Epidermal melanocyte (primary cell): Measurements from ENCODE around the gene RDH13.
"Not testable (repeated sequence)": the region's sequence is repeated elsewhere in the genome, so short reads cannot be mapped to it uniquely, and the experiment has no call there.

ENCODE experiments used
- DNase-seq: peaks from one replicate; pipeline ENCODE4 v3.0.0; 2011; ENCODE audit warnings: low spot score; ENCODE audit not compliant: insufficient read length

RDH13 gene

DNA sequence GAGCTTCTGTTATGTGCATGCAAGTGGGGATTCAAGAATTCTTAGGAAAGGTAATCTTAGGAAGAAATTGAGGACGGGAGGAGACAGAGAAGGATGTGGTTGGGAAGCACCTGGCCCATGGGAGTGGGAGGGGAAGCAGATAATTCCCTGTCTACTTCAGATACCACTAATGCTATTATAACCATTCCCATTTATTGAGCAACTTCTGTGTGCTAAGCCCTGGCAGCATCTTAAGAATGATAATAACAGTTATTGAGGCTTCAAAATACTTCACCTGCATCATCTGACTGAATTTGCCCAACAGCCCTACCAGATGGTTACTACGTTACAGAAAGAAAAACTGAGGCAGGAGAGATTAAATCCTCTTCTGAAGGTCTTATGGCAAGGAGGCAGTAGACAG is 14.2 kb upstream of the RDH13 start:
- DNase-seq, result no peak

DNA sequence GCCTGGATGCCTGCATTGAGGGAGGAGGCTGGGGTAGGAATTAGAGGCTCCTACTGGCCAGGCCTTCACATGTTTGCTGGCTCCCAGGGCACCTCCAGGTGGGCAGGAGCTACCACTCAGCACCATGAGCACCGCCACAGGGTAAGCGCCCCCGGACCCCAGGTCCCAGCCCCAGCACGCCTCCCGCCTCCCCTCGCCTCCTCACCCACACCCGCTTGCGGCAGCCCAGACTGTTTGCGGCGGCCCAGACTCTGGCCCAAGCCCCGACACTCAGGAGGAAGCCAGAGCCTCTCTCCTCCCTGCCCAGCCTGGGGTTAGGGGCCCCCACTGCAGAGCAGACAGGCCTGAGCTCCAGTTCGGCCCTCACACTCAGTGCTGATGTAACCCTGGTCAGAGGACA is 13.4 kb upstream of the RDH13 start:
- DNase-seq, result no peak

DNA sequence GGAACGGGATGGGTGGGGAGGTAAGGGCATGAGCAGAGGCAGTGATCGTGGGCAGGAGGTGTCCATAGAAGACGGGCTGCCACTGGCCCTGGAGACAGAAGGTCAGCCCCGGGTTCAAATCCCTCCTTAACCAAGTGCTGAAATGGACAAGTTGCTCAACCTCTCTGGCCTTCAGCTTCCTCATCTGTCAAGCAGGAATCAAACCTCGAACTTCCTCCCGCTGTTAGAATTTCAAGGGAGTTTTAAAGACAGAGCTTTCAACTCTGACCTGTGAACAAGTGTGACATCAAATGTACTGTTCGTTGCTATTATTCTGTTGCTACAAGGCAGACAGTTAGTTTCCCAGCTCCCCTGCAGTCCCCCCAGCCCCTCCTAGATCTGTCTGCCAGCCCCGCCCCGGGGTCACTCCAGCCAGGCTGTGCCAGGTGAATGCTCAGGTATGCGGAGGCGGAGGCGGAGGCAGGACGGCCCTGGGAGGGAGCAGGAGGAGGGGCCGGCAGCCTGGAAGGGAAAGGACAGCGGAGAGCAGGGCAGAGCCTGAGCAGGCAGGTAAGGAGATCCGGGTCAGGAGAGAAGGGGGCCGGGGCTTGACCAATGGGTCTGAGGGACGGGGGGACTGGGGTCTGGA is 12.5 kb upstream of the RDH13 start, which contains the start of gene EPS8L1:
Gene EPS8L1, plus strand, starts transcription at position 499 of the 628 bp plus-strand sequence. CDS start 576 bp downstream, outside the sequence.
- no peak for DNase-seq

DNA sequence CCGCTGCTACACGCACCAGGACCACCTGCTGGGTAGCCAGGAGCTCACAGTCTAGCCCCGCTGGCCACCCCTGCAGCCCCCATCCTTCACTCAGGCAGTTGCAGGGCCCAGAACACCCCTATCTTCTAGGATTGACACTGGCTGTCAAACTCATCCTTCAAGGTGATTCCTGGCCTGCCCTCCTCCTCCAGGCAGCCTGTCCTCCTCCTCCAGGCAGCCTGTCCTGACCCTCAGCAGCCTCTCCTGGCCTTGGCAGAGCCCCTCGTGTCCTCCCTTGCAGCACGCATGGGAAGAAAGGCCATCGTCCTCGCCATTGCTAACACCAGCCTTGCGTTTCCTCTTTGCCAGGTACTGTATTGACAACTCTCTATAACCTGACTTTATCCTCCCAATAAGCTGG is 9.0 kb upstream of the RDH13 start:
- DNase-seq, result no peak

DNA sequence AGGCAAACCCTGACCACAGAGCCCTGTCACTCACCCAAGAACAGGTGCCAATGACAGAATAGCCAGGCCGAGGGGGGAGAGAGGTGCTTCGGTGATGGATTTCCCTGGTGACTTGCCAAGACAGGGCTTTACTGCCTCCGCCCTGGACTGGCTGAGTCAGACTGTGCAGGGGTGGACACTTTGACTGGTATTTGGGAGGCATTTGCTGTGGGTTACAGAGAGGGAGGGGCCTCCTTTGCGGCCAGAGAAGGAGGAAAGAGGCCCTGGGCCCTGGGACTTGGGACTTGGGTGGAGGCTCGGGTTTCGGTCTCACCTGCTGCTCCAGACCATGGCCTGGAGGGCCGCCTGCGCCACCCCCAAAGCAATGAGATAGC is 8.2 kb upstream of the RDH13 start:
- no peak for DNase-seq

GRCh38 chr19:55070466-55071128 is 7.6 kb upstream of the RDH13 start:
- no peak for DNase-seq

DNA sequence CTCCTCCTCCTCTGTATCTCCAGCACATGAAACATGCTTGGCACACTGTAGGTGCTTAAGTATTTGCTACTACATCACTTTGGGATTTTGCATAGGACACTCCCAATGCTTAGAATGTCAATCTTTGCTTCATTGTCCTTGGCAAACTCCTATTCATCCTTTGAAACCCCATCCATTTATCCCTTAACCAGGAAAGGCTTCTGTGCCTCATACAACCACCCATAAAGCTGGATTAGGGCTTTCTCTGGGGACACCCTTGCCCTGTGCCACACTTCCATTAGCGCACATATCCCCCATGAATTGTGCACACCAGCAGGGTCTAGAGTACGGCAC is 6.9 kb upstream of the RDH13 start:
- no peak for DNase-seq

GRCh38 chr19:55068950-55069864 is 6.3 kb upstream of the RDH13 start:
- no peak for DNase-seq

- DNase-seq, result no peak
These were observed 4.9 kb upstream of the RDH13 start for GRCh38 chr19:55067869-55068268.

DNA sequence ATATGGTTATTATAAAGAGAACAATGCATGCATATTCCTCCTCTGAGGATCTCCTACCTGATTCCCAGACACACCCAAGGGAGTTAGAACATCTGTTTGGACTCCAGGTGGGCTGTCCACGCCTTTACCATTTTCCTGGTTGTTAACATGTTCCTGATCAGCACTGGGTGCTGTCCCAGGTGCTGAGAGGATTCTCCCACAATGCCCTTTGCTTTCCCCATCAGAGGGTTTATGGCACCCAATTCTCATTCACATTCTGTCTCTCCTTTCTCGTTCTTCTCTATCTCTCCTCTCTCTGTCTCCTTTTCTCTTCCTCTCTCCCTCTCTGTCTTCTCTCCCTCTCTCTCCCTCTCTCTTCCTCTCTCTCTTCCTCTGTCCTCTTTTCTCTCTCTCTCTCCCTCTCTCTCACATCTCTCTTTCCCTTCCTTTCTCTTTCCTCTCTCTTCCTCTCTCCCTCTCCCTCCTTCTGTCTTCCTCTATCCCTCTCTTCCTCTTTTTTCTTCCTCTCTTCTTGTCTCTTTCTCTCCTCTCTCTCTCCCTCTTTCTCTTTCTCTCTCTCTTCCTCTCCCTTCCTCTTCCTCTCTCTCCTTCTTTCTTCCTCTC is 3.3 kb upstream of the RDH13 start:
- no peak for DNase-seq

DNA sequence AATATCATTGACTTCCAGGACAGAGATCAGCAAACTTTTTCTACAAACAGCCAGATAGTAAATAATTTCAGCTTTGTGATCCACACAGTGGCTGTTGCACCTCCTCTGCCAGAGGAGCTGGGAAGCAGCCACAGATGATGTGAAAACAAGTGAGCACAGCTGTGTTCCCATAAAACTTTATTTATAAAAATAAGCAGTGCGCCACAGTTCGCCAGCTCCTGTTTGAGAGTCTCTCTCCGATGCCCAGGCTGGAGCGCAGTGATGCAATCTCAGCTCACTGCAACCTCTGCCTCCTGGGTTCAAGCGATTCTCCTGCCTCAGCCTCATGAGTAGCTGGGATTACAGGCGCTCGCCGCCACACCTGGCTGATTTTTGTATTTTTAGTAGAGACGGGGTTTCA is 2.6 kb upstream of the RDH13 start:
- not testable (repeated sequence) for DNase-seq

DNA sequence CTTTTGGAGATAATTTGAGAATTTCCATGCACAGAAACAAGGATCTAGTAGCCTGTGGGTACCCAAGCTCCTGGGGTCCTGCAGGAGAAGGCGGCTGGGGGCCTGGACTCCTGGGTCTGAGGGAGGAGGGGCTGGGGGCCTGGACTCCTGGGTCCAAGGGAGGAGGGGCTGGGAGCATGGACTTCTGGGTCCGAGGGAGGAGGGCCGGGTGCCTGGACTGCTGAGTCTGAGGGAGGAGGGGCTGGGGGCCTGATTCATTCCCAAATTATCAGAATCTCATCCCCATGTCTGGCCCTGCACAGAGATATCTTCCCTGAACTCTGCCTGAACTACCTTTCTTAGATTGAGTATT is 520 bp upstream of the RDH13 start:
- DNase-seq, result no peak

- not testable (repeated sequence) for DNase-seq
These were observed 2.7 kb downstream of the RDH13 start for GRCh38 chr19:55060287-55060686.

- no peak for DNase-seq
These were observed 4.0 kb downstream of the RDH13 start for GRCh38 chr19:55058781-55059610.

DNA sequence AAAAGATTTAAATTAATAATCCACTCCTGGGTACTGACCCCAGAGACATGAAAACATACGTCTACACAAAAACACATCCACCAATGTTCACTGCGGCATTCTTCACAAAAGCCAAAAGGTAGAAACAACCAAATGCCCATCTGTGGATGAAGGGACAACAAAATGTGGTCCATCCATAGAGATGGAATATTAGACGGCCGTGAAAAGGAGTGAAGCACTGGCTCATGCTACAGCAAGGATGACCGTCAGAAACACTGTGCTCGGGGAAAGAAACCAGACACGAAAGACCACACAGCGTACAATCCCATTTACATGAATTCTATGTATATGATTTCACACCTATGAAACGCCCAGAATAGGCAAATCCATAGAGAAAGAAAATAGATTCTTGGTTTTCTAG is 6.1 kb downstream of the RDH13 start:
- no peak for DNase-seq

- DNase-seq, result no peak
These were observed 9.2 kb downstream of the RDH13 start for GRCh38 chr19:55053735-55054134.

GRCh38 chr19:55050749-55051532 is 12.0 kb downstream of the RDH13 start:
- DNase-seq, result no peak

DNA sequence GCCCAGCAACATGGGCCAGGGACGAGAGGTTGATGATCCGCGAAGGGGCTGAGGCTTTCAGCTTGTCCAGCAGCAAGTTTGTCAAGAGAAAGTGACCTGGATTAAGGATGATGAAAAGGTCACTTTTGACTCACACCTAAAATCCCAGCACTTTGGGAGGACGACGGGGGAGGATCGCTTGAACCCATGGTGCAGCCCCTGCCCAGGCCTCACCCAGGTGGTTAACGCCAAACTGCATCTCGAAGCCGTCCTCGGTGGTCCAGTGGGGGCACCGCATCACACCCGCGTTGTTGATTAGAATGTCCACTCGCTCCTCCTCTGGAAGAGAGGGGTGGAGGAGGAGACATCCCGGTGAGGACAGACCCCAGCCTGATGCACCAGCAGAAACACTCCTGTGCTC is 14.5 kb downstream of the RDH13 start:
- DNase-seq, result no peak

DNA sequence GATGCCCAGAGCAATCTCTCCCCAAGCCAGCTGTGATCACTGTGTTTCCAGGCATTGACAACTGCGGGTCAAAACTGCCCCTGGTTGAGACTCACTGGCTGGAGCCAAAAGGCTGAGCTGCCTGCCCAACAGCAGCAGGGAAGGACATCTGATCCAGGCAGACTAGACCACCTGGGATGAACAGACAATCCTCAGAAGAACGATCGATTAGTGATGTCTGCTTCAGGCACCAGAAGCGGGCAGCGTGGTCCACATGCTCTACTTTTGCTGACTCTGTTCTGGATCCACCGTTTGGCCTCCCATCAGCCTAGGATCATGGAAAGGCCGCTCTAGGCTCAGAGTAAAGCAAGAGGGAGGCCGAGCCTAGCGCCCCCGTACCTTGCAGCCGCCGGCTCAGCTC is 15.0 kb downstream of the RDH13 start:
- DNase-seq, result no peak

DNA sequence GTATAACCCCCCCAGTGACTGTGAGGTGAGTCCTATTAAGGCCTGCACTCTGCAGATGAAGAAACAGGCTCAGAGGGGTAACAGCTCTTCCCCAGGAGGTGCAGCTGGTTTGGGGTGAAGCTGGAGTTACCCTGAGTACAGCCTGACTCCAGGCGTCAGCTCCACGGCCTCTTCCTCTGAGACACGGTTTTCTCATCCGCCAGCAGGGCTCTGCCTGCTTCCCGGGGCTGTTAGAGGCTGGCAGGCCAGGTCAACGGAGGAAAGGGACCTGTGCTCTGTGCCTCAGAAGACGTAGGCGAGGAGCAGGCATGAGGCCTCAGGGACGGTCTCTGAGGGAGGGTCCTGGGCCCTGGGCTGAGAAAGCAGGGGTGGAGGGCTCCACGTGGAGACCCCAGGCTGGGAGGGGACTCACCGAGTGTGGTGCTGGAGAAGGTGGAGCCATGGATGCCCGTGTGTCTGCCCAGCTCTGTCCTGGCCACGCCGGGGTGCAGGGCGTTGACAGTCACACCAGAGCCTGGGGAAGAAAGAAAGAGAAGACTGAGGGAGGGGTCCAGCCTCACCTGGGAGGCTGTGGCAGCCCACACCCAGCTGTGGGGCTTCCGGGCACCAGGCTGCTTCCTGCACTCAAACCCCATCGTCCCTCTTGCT is 15.8 kb downstream of the RDH13 start:
- no peak for DNase-seq
